Measurements from ENCODE around the gene HSD17B4. TPM values are rescaled to one million over a fixed set of nuclear protein-coding genes. Genes with fewer than 3 reads are reported as not detected.
"Not testable (repeated sequence)": the region's sequence is repeated elsewhere in the genome, so short reads cannot be mapped to it uniquely, and the experiment has no call there.

Gene HSD17B4
- total RNA-seq, 1 experiment from 2014 or later, result 269 TPM

DNA sequence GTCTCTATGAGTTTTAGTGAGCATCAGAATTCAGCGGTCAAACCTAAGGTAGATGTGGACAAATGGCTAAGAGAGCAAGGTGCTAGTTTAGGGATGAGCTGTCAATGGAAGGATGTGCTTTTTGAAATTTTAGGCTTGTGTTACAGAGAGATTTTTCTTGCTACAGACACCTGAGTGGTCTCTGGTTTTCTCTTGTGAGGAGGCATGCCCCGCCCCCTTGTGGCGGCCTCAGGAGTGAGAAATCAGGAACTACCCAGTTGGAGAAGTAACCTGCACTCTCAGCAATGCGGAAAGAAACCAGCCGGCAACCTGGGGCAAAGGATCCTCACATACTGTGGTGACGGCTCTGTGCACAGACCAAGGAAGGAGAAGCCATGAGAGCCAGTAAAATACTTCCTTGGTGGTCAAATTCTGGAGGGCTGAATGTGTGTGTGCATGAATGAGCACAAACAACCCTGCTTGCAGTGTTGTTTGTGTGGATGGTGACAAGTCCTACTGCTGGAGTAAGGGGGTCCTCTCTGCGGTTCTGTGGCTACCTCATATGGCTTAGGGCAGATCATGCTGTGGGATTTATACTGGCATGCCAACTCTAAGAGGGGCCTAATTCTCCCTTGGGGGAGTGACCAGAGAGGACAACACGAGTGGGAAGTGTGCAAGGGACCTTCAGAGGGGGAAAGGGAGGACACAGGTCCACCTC lies 16.7 kb upstream of the HSD17B4 start:
- Histone ChIP-seq H2BK20ac (ENCODE audit: low read depth, low read length, poor library complexity, severe bottlenecking) (no peak overlapping the region), H4K5ac (ENCODE audit: insufficient read length, low read depth, low read length) (no peak overlapping the region), H4K8ac (replicated peaks; ENCODE audit: insufficient read length, low read depth, low read length) (no peak overlapping the region), H3K23me2 (ENCODE audit: insufficient read length, low read depth, low read length, poor library complexity, severe bottlenecking) (no peaks in the 10 kb centered on the region), H2AFZ (ENCODE audit: low read length) (no peak overlapping the region), H3K79me1 (ENCODE audit: insufficient read depth, low read depth, low read length, poor library complexity, severe bottlenecking) (no peaks in the 10 kb centered on the region), H3K79me2 (ENCODE audit: insufficient read depth, low read length) (no peaks in the 10 kb centered on the region), H3K4me1 (ENCODE audit: insufficient read depth, low read length) (no peaks in the 10 kb centered on the region), H3K4ac (ENCODE audit: low read depth, low read length) (no peak overlapping the region), H3T11ph (ENCODE audit: low read length) (no peak overlapping the region), H3K27me3 (ENCODE audit: insufficient read depth, low read length) (no peaks in the 10 kb centered on the region), H2BK5ac (ENCODE audit: insufficient read length, low read length) (no peak overlapping the region), H3K9ac (ENCODE audit: extremely low read depth, insufficient read length, low read length) (no peak overlapping the region), H2AK5ac (ENCODE audit: insufficient read length, low read length) (no peak overlapping the region), H3K4me2 (ENCODE audit: insufficient read depth, insufficient read length, low read length) (no peak overlapping the region), H4K91ac (ENCODE audit: insufficient read length, low read depth, low read length) (no peak overlapping the region), H2BK120ac (ENCODE audit: low read depth, low read length, poor library complexity, severe bottlenecking) (no peak overlapping the region), H2BK12ac (ENCODE audit: insufficient read length, low read depth, low read length) (no peak overlapping the region), H4K20me1 (ENCODE audit: control insufficient read depth, insufficient read depth, insufficient read length) (no peaks in the 10 kb centered on the region), H3K9me3 (ENCODE audit: control insufficient read depth, low read depth, low read length) (peaks cover 12% of the 10 kb centered on the region), H3K18ac (ENCODE audit: insufficient read length, low read depth, low read length) (no peak overlapping the region), H3K23ac (ENCODE audit: insufficient read length, low read depth, low read length) (no peak overlapping the region), H3K56ac (ENCODE audit: insufficient read length, low read depth, low read length) (no peak overlapping the region), H3K14ac (ENCODE audit: insufficient read depth, low read length) (no peak overlapping the region), H2BK15ac (ENCODE audit: low read depth, low read length) (no peak overlapping the region), H3K27ac (ENCODE audit: insufficient read length, low read depth, low read length) (no peak overlapping the region)
- H3K4me3 Mint-ChIP-seq, result no peak overlapping the region
- peak; percentile 87 for DNase-seq
- TF ChIP-seq CTCF (conservative IDR thresholded peaks at IDR 0.05), result peak; percentile 79
- peaks cover 18 to 39% (median 19%) of the 10 kb centered on the region in 3 experiments for H3K36me3 Mint-ChIP-seq (ENCODE audit: insufficient read depth in 1 of 3, low read depth in 3 of 3)
- H3K4me1 Mint-ChIP-seq, result peaks cover 14 to 15% of the 10 kb centered on the region in 2 experiments
- H3K27ac Mint-ChIP-seq, result peak overlapping the region in 1 of 3 experiments; percentile 28; a peak in 1 of 7 replicates
- H3K9me3 Mint-ChIP-seq, result peaks cover 24 to 42% of the 10 kb centered on the region in 2 experiments
- peaks cover 11% of the 10 kb centered on the region for H3K27me3 Mint-ChIP-seq (ENCODE audit: low read depth)
- no CpG with 5 or more reads among the region's 8 CpGs for WGBS (ENCODE audit: extremely low coverage, insufficient read length, low lambda C conversion rate)

DNA sequence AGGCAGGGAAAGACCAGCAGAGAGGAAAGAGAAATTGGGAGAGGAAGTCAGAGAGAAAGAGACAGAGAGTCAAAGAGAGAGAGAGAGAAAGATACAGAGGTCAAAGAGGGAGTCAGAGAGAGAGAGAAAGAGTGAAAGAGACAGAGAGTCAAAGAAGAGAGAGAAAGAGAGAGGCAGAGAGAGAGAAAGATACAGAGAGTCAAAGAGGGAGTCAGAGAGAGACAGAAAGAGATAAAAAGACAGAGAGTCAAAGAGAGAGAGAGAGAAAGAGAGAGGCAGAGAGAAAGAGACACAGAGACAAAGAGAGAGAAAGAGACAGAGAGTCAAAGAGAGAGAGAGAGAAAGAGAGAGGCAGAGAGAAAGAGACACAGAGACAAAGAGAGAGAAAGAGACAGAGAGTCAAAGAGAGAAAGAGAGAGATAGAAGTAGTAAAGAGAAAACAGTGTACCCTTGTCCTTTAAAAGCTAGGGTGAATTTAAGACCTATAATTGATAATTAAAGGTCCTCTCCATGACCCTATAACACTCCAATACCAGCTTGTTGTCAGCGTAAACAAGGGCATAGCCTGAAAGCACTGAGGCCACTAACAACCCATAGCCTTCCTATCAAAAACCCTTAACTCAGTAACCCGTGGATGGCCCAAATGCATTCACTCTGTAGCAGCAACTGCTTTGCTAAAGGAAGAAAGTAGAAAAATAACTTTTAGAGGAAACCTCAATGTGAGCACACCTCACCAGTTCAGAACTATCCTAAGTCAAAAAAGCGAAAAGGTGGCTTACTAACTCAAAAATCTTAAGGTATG lies 14.3 kb upstream of the HSD17B4 start:
- H3K4me1 ChIP-seq (ENCODE audit: insufficient read depth, low read length); H3K23me2 ChIP-seq (ENCODE audit: insufficient read length, low read depth, low read length, poor library complexity, severe bottlenecking); H3K4me2 ChIP-seq (ENCODE audit: insufficient read depth, insufficient read length, low read length); H2AK5ac ChIP-seq (ENCODE audit: insufficient read length, low read length); DNase-seq; H3K27ac ChIP-seq (ENCODE audit: insufficient read length, low read depth, low read length); H3K18ac ChIP-seq (ENCODE audit: insufficient read length, low read depth, low read length); H3K56ac ChIP-seq (ENCODE audit: insufficient read length, low read depth, low read length); H4K20me1 ChIP-seq (ENCODE audit: control insufficient read depth, insufficient read depth, insufficient read length); H2BK12ac ChIP-seq (ENCODE audit: insufficient read length, low read depth, low read length); H4K91ac ChIP-seq (ENCODE audit: insufficient read length, low read depth, low read length); H2BK120ac ChIP-seq (ENCODE audit: low read depth, low read length, poor library complexity, severe bottlenecking); H3T11ph ChIP-seq (ENCODE audit: low read length); H3K9ac ChIP-seq (ENCODE audit: extremely low read depth, insufficient read length, low read length); H3K14ac ChIP-seq (ENCODE audit: insufficient read depth, low read length); H2BK20ac ChIP-seq (ENCODE audit: low read depth, low read length, poor library complexity, severe bottlenecking); H3K27me3 ChIP-seq (ENCODE audit: insufficient read depth, low read length); H3K4ac ChIP-seq (ENCODE audit: low read depth, low read length); H3K23ac ChIP-seq (ENCODE audit: insufficient read length, low read depth, low read length); H2BK15ac ChIP-seq (ENCODE audit: low read depth, low read length); H4K8ac ChIP-seq (replicated peaks; ENCODE audit: insufficient read length, low read depth, low read length); H2BK5ac ChIP-seq (ENCODE audit: insufficient read length, low read length); H4K5ac ChIP-seq (ENCODE audit: insufficient read length, low read depth, low read length); H3K4me3 Mint-ChIP-seq; H3K79me1 ChIP-seq (ENCODE audit: insufficient read depth, low read depth, low read length, poor library complexity, severe bottlenecking); H3K79me2 ChIP-seq (ENCODE audit: insufficient read depth, low read length); H2AFZ ChIP-seq (ENCODE audit: low read length): not testable (repeated sequence)
- no CpG with 5 or more reads among the region's 3 CpGs for WGBS (ENCODE audit: extremely low coverage, insufficient read length, low lambda C conversion rate)
- Mint-ChIP-seq H3K36me3 (ENCODE audit: insufficient read depth in 1 of 3, low read depth in 3 of 3) (peaks cover 8 to 19% (median 12%) of the 10 kb centered on the region in 3 experiments), H3K27ac (peak overlapping the region in 1 of 3 experiments; percentile 2; a peak in 1 of 7 replicates), H3K27me3 (ENCODE audit: low read depth) (peaks cover 11% of the 10 kb centered on the region), H3K4me1 (peaks cover 8 to 10% of the 10 kb centered on the region in 2 experiments; a peak in 3 of 4 replicates), H3K9me3 (peaks cover 15 to 28% of the 10 kb centered on the region in 2 experiments)
- H3K9me3 ChIP-seq (ENCODE audit: control insufficient read depth, low read depth, low read length), result peaks cover 12% of the 10 kb centered on the region

Measured in H9 (cell line).